B cell (primary cell): ENCODE data around the gene KCNQ2. TPM values are rescaled to one million over a fixed set of nuclear protein-coding genes. Genes with fewer than 3 reads are reported as not detected.

Source experiments
- ATAC-seq: fragments of 200-7000 bp; cut with Tn5 transposase; one replicate; pipeline ENCODE4 v1.10.0; 2021; ENCODE audit warnings: low read depth, mild to moderate bottlenecking, moderate number of reproducible peaks, moderate library complexity
- CTCF ChIA-PET: fragments of 350-600 bp; sonication (Branson Sonifier 250); formaldehyde crosslinking; loops from one replicate; lab custom pipeline; 2021; ENCODE audit warnings: antibody characterized with exemption, inconsistent platforms; lab: Charles Lee
- POLR2A ChIA-PET: fragments of 350-600 bp; sonication (Branson Sonifier 250); formaldehyde crosslinking; loops from one replicate; lab custom pipeline; 2021; ENCODE audit warnings: antibody characterized with exemption; lab: Charles Lee
- DNase-seq: peaks from one replicate; pipeline ENCODE4 v3.0.0; 2013
- H2AFZ ChIP-seq: 2 replicates; pipeline ENCODE4 v1.6.1; 2012; ENCODE audit warnings: mild to moderate bottlenecking, low read depth, low read length; ENCODE audit not compliant: insufficient read depth, poor library complexity, severe bottlenecking
- H3K27ac ChIP-seq, 2 donors: 1 replicate in 1 of 2; 2 replicates in 1 of 2; pipeline ENCODE4 v1.5.1; 2012 to 2013; ENCODE audit warnings: low read length in 2 of 2, mild to moderate bottlenecking in 2 of 2, moderate library complexity in 1 of 2
- H3K27me3 ChIP-seq, 4 experiments: fragments of 200-600 bp in 1 of 4; sonication (generic) in 1 of 4; replicated peaks in 1 of 4; 1 replicate in 2 of 4; 2 replicates in 2 of 4; pipeline versions ENCODE4 v1.6.1 to v1.7.0; 2013 to 2016; ENCODE audit warnings: low read length in 3 of 4, mild to moderate bottlenecking in 2 of 4, mixed read lengths in 1 of 4, moderate library complexity in 1 of 4; ENCODE audit not compliant: insufficient read depth in 4 of 4, control insufficient read depth in 3 of 4; ENCODE audit errors: control extremely low read depth in 1 of 4
- H3K36me3 ChIP-seq, 2 experiments: replicated peaks in 1 of 2; 1 replicate in 1 of 2; 2 replicates in 1 of 2; pipeline versions ENCODE4 v1.6.1 to v1.7.1; 2013; ENCODE audit warnings: low read length in 1 of 2; ENCODE audit not compliant: insufficient read depth in 2 of 2, control insufficient read depth in 1 of 2; ENCODE audit errors: control extremely low read depth in 1 of 2, extremely low read depth in 1 of 2
- H3K4me1 ChIP-seq, 2 donors: fragments of 200-600 bp in 1 of 2; sonication (generic) in 1 of 2; 1 replicate in 1 of 2; 2 replicates in 1 of 2; pipeline versions ENCODE4 v1.5.1 to v1.6.1; 2013 to 2017; ENCODE audit warnings: low read length in 2 of 2; ENCODE audit not compliant: control insufficient read depth in 2 of 2, insufficient read depth in 2 of 2
- H3K4me2 ChIP-seq: replicated peaks from 2 replicates; pipeline ENCODE3; 2012; ENCODE audit warnings: mild to moderate bottlenecking, low read depth, low read length; ENCODE audit not compliant: poor library complexity, severe bottlenecking
- H3K4me3 ChIP-seq, 5 experiments: fragments of 200-600 bp in 1 of 5; sonication (generic) in 1 of 5; 1 replicate in 3 of 5; 2 replicates in 2 of 5; pipeline versions ENCODE4 v1.5.1 to v1.7.0; 2011 to 2016; ENCODE audit warnings: low read length in 4 of 5, mild to moderate bottlenecking in 4 of 5, low read depth in 2 of 5, control low read depth in 1 of 5, moderate library complexity in 1 of 5; ENCODE audit not compliant: insufficient read depth in 1 of 5; ENCODE audit errors: control extremely low read depth in 1 of 5, extremely low read depth in 1 of 5
- H3K79me2 ChIP-seq: fragments of 200-600 bp; sonication (generic); one replicate; pipeline ENCODE4 v1.6.0; 2016; ENCODE audit warnings: low read length; ENCODE audit not compliant: control insufficient read depth, insufficient read depth
- H3K9ac ChIP-seq: fragments of 200-600 bp; sonication (generic); 2 replicates; pipeline ENCODE4 v1.6.1; 2017; ENCODE audit warnings: mild to moderate bottlenecking, low read length, moderate library complexity
- H3K9me3 ChIP-seq, 3 donors: one replicate each; pipeline versions ENCODE4 v1.6.1 to v1.7.1; 2013; ENCODE audit warnings: low read length in 2 of 3; ENCODE audit not compliant: control insufficient read depth in 2 of 3, insufficient read depth in 1 of 3; ENCODE audit errors: control extremely low read depth in 1 of 3
- H4K20me1 ChIP-seq: 2 replicates; pipeline ENCODE4 v1.6.0; 2012; ENCODE audit warnings: mild to moderate bottlenecking, low read length; ENCODE audit not compliant: insufficient read depth, control insufficient read depth, poor library complexity, severe bottlenecking
- H3K27ac Mint-ChIP-seq: one replicate; pipeline ENCODE4 v1.8.0; 2021; ENCODE audit warnings: mixed read lengths
- H3K27me3 Mint-ChIP-seq: one replicate; pipeline ENCODE4 v1.8.0; 2021; ENCODE audit warnings: mixed read lengths
- H3K4me1 Mint-ChIP-seq: one replicate; pipeline ENCODE4 v1.8.0; 2021; ENCODE audit warnings: mixed read lengths
- H3K4me3 Mint-ChIP-seq: one replicate; pipeline ENCODE4 v1.8.0; 2021; ENCODE audit warnings: mixed read lengths
- H3K9me3 Mint-ChIP-seq: one replicate; pipeline ENCODE4 v1.8.0; 2022; ENCODE audit warnings: mixed read lengths; ENCODE audit not compliant: insufficient read depth
- EZH2 ChIP-seq: IDR thresholded peaks from 2 replicates; pipeline ENCODE4 v1.6.1; 2012; ENCODE audit warnings: borderline replicate concordance, low read depth, mild to moderate bottlenecking, moderate library complexity, low read length; ENCODE audit not compliant: insufficient read depth, poor library complexity, severe bottlenecking
- WGBS: methylation state at CpG from one replicate; pipeline ENCODE4 v1.1.5; 2013; ENCODE audit warnings: missing lambda C conversion rate; ENCODE audit not compliant: insufficient coverage; 5-methylcytosine and 5-hydroxymethylcytosine counted together
- intact Hi-C: fragments of 100-400 bp; cut with micrococcal nuclease; formaldehyde crosslinking; loops from one replicate; pipeline ENCODE4 v1.10.0; 2022
- polyA plus RNA-seq: library from polyadenylated mRNA; depleted of rRNA; stranded (reverse); fragments of >200 nt; gene quantifications from 2 replicates; pipeline ENCODE4 v1.2.3, GENCODE V29; 2012
- total RNA-seq, 2 donors: library from RNA; stranded (reverse); fragments of 120-200 nt in 1 of 2; gene quantifications; 1 replicate in 1 of 2; 2 replicates in 1 of 2; pipeline versions ENCODE4 v1.2.3 to v1.2.4, GENCODE V29; 2013 to 2022
- TF ChIP-seq, protein P1 (sequence below): fragments of 200-600 bp; IDR thresholded peaks from one replicate; pipeline ENCODE4 v1.8.0; 2022; ENCODE audit warnings: antibody characterized with exemption, mild to moderate bottlenecking

KCNQ2 gene
- total and polyA plus RNA-seq, 2 donors (not counting 1 experiment from before 2014, with no cell fraction given): 0.12 TPM; not detected in 1

- peak overlapping the region; percentile 47 for H3K4me2 ChIP-seq
- H3K4me1 ChIP-seq: peaks cover 8 to 14% of the 10 kb centered on the region in 2 donors
- no peaks in the 10 kb centered on the region for H3K36me3 ChIP-seq
- DNase-seq (peak; percentile 84), ATAC-seq (peak; percentile 69)
- H3K9me3 ChIP-seq: peaks cover 0 to 30% (median 0%) of the 10 kb centered on the region in 3 donors
- POLR2A ChIA-PET: interaction anchor here (0.6 kb wide), 1 partner anchor 139 kb away, joined by 4 read pairs; the partner anchor contains the start of gene HELZ2
- CTCF ChIA-PET: no interaction called here
- peak overlapping the region; percentile 13 for H3K9ac ChIP-seq
- H3K27ac Mint-ChIP-seq: peak overlapping the region; percentile 73
- H3K9me3 Mint-ChIP-seq: no peaks in the 10 kb centered on the region
- H3K4me3 ChIP-seq: no peak overlapping the region
- peak overlapping the region; percentile 74 for H3K4me3 Mint-ChIP-seq
- H3K4me1 Mint-ChIP-seq: peaks cover 16% of the 10 kb centered on the region
- WGBS: 13% methylated on average over 26 of the region's 33 CpGs
- peak overlapping the region; percentile 49 for H2AFZ ChIP-seq
- H4K20me1 ChIP-seq: no peaks in the 10 kb centered on the region
- peaks cover 21% of the 10 kb centered on the region for H3K27me3 Mint-ChIP-seq
- intact Hi-C loops: no loop called here
- peaks cover 0 to 22% (median 0%) of the 10 kb centered on the region in 4 experiments for H3K27me3 ChIP-seq
- H3K79me2 ChIP-seq: no peaks in the 10 kb centered on the region
- TF ChIP-seq, protein P1, sequence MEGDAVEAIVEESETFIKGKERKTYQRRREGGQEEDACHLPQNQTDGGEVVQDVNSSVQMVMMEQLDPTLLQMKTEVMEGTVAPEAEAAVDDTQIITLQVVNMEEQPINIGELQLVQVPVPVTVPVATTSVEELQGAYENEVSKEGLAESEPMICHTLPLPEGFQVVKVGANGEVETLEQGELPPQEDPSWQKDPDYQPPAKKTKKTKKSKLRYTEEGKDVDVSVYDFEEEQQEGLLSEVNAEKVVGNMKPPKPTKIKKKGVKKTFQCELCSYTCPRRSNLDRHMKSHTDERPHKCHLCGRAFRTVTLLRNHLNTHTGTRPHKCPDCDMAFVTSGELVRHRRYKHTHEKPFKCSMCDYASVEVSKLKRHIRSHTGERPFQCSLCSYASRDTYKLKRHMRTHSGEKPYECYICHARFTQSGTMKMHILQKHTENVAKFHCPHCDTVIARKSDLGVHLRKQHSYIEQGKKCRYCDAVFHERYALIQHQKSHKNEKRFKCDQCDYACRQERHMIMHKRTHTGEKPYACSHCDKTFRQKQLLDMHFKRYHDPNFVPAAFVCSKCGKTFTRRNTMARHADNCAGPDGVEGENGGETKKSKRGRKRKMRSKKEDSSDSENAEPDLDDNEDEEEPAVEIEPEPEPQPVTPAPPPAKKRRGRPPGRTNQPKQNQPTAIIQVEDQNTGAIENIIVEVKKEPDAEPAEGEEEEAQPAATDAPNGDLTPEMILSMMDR: peak; percentile 88
- TF ChIP-seq EZH2: no peak
- H3K27ac ChIP-seq: no peak overlapping the region
Observed at GRCh38 chr20:63434599-63435378, 37.7 kb downstream of the KCNQ2 start.
